Germinal center (tissue), 1 donor: ENCODE data around the gene MYO1C.

Experiments
- DNase-seq: peaks from one replicate; pipeline ENCODE4 v3.0.0; 2012; ENCODE audit warnings: mixed read lengths, low spot score

MYO1C gene

GRCh38 chr17:1506649-1507267 lies 14.3 kb upstream of the MYO1C start:
- DNase-seq: no peak

DNA sequence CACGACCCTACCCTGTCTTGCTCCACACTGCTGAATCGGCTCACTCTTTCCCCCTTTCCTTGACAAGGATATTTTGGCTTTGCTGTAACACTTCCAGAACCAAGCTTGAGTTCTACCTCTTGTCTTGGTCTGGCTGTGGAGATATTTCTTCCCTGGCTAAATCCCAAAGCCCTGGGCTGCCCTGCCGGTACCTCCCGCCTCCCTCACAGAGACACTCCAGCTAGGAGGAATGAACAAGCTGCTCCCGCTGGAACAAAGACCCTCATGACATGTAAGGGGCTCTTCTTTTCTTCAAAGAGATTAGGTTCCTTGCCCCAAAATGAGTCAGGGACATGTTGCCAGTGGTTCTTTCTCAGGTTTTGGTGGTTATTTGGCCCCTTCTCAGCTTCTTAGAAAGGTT lies 13.1 kb upstream of the MYO1C start:
- no peak for DNase-seq

DNA sequence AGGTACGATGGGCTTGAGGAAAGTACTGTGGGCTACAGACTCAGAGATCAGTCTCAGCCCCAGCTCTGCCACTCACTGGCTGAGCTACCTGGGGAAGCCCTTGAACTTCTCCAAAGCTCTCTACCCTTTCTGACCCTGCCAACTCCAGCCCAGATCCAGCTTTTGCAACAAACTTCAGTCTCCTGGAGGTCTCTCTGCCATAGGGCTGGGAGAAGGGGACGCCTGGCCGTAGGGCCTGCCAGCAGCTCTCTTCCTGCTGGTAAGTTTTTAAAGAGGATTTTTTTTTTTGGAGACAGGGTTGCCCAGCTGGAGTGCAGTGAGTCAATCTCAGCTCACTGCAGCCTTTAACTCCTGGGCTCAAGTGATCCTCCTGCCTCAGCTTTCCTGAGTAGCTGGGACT lies 12.4 kb upstream of the MYO1C start:
- no peak for DNase-seq

DNA sequence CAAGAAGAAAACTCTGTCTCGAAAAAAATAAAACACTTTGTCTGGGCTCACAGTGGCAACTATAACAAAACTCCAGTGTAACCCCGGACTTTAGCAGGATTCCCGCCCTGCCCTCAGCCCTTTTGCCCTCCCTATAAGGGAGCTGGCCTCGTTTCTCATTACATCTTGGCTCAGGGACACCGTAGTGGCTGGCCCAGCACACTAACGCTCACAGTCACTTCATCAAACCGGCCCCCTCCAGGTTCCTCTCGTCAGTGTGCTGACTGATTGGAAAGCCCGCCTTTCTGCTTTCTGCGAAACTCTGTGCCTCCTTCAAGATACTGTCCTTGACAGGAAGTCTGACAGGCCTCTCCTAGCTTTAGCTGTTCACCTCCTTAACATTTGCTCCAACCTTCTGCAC lies 11.2 kb upstream of the MYO1C start:
- DNase-seq: no peak

GRCh38 chr17:1498869-1499268 lies 6.4 kb upstream of the MYO1C start:
- DNase-seq: no peak

- no peak for DNase-seq
These were observed 5.7 kb upstream of the MYO1C start for GRCh38 chr17:1498233-1498632.

DNA sequence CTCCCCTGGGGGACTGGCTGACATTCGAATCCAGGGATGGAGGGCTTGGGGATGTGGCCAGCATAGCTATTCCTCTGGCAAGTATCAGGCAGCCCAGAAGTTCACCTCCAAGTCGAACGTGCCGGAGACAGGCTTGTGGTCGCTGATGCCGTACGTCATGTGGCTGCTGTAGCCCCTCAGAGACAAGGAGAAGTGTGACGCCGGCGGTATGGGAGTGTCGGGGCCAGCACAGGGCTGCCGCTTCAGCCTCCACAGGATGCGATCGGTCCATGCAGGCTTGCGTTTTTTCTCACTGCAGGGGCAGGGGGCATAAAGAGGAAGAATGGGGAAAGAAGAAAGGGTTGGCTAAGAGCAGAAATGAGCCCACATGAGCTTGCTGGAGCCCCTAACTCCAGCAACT lies 5.3 kb upstream of the MYO1C start:
- no peak for DNase-seq

GRCh38 chr17:1496869-1497268 lies 4.4 kb upstream of the MYO1C start:
- DNase-seq: no peak

GRCh38 chr17:1495265-1495989 lies 2.9 kb upstream of the MYO1C start:
- DNase-seq: no peak

- no peak for DNase-seq
These were observed 2.3 kb upstream of the MYO1C start for GRCh38 chr17:1494736-1495253.

DNA sequence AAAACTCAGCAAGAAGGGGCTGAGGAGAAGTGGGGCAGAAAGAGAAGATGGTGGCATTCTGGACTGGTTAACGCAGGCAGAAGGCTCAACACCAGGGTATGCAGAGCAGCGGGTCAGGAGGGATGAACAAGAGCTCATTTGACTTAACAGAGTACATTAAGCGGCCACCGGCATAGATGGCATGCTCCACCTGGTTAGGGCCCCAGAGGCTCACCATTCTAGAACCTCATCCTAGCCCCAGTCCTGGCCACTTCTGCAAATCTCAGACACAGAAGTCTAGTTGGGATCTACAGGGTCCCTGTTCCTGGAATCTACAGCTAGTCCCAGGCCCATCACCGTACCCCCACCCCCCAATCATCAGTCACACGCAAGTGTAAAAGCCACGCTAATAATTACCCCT lies 1.7 kb upstream of the MYO1C start:
- no peak for DNase-seq

GRCh38 chr17:1493291-1493980 lies 950 bp upstream of the MYO1C start:
- DNase-seq: no peak

DNA sequence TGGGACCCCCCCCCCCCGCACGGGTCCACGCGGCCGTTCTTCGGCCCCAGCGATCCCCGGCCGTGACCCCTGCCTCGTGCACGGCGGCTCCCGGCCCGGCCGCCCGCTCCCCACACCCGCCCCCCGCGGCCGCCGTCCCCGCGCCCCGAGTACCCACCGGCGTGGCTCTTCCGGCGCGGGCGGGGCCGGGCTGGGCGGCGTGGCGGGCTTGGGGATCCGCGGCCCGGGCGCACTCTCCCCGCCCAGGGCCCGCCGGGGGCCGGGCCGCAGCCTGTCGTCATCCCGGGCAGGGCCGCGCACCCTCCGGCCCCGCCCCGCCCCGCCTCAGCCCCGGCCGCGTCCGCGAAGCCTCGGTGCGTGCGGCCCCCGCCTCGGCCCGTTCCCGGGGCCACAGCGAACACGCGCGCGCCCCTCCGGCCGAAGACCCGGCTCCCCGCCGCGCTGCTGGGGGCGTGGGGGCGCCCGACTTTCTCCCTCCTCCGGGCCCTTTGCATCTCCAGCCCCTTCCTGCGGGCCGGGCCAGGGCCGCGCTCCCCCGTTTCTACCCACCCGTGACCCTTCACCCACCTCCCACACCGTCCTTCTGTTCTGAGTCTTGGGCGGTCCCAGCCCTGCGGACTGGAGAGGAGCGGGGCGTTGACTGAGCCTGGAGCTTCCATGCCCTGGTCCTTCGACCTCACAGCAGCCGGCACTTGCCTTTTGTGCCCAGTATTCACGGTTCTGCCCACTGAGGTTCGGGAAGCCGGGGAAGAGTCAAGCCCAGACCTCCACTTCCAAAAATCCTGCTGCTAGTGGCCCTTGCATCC lies 840 bp downstream of the MYO1C start:
- peak; percentile 83 for DNase-seq

DNA sequence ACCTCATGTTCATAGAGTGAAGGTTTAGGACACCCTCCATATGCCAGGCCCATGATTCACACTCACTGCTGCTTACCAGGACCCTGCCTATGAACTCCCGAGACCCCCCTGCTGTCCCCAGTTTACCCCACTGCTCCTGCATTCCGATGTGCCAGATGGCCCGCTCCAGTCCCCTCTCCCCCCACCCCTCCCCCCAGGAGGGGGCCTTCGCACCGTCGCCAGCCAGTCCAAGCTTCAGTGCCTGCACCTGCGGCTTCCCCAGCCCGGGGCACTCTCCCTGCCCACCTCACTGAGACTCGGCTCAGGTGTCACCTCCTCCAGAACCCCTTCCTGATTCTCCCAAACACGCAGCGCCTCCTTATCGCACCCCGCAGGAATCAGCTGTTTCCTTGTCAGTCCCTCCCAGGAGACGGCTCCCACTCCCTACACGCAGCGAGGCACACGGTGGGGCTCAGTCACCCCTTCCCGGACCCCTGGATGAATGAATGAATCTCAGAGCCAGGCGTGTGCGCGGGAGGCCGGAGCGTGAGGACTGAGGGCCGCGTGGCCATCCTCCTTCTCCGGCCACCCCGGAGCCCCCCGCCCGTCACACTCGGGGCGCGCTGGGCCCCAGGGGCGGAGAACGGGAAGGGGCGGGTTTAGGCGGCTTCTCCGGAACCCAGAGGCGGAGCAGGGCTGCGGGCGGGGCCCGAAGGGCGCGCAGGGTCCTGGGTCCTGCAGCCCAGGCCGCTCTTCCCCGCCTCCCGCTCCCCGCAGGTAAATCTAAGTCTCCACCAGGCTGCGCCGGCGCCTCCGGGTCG lies 1.6 kb downstream of the MYO1C start:
- peak; percentile 81 for DNase-seq

DNA sequence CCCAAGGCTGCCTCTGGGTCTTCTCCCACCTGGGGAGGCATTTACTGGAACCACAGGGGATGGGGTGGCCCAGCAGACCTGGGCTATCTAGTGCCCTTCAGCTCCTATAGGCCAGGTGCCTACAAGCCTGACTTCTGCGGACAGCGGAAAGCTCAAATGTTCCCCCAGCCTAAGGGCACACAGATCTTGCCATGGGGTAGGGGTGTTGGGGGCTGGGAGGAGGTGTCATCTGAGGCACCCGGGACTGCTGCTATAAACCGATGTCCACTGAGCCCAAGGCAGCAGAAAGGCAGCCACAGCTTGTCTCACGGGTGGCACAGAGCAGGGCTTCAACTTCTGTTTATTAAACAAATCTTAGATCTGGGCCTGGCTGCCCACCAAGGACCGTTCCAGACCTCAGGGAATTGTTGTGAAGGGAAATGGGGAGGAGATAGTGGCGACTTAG lies 3.6 kb downstream of the MYO1C start:
- DNase-seq: no peak

DNA sequence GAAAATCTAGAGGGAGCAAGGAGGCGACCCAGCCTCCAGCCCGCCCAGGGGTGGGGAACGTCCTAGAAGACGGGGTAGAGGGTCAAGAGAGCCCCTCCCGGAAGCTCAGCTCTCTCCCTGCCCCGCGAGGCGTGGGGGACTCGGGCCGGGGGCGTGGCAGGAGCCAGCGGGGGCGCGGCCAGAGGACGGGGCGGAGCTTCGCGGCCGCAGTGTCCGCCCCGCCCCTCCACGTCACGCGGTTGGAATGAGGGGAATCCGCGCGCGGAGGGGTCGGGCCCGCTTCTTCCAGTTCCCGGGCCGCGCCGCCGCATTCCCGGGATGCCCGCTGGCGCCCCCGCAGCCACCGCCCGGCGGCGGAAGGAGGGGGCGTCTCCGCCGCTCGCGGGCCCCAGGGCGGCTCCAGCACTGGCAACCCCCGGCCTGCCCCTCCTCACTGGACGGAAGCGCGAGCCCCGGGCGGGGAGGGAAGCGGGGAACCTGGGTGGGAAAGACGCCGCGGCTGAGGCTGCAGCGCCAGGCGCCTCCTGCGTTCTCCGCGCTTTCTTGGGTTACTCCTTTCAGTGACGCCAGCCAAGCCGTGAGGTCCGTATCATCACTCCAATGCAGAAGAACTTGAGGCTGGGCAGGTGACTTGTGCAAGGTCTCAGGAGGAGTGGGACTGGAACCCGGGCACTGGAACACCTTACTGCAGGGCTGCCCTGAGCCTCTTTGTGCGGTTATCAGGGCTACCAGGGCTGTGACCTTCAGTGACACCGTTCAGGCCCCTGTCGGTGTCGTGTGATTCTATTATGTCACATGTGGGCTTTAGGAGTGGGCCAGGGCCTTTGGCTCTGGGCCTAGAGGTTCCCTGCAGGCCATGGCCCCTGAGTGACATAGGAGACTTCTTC lies 4.3 kb downstream of the MYO1C start:
- DNase-seq: peak; percentile 84

GRCh38 chr17:1486802-1487695 lies 5.4 kb downstream of the MYO1C start:
- DNase-seq: peak; percentile 81

GRCh38 chr17:1485423-1486376 lies 6.8 kb downstream of the MYO1C start:
- DNase-seq: peak; percentile 74
